Measurements from ENCODE around the gene SLC35F1.

SLC35F1 gene

DNA sequence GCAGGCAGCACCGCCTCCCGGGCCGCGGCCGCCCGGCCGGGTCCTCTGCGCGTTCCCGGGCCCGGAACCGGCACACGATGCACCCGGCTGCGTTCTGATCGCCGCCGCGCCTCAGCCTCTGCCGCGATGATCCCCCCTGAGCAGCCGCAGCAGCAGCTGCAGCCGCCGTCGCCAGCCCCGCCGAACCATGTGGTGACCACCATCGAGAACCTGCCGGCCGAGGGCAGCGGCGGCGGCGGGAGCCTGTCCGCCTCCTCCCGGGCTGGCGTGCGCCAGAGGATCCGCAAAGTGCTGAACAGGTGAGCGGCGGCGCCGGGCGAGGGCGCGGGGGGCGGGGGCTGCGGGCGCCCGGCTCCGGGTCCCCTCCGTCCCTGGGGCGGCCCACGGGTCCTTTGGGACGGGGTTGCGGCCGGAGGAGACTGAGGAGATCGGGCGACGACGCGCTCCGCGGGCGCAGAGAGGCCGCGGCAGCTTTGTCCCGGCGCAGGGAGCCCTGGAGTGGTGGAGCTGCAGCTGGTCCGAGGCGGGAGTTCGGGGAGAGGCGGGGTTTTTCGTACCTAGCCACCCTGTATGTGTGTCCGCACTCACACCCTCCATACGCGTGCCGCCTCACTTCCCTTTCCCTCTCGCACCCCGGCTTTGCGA, 659 bp downstream of the SLC35F1 start:
- no peak overlapping the region for H4K8ac ChIP-seq (ENCODE audit: low read depth, low read length)
- H3K4me1 ChIP-seq (ENCODE audit: control insufficient read depth in 2 of 2, insufficient read depth in 1 of 2, low read depth in 1 of 2, low read length in 2 of 2) = peaks cover 0 to 4% of the 10 kb centered on the region in 2 donors
- peak; percentile 48 for DNase-seq (ENCODE audit: low spot score)
- peak overlapping the region; percentile 97 for H3K18ac ChIP-seq (ENCODE audit: low read length)
- H3K9ac ChIP-seq (ENCODE audit: low read depth, low read length, poor library complexity) = peak overlapping the region; percentile 97
- no peaks in the 10 kb centered on the region for H3K36me3 ChIP-seq (replicated peaks in 1 of 2; ENCODE audit: control insufficient read depth in 2 of 2, insufficient read depth in 2 of 2, low read length in 2 of 2)
- peak overlapping the region; percentile 71 for H3K14ac ChIP-seq (ENCODE audit: low read length)
- peak overlapping the region; percentile 93 for H3K4me2 ChIP-seq (ENCODE audit: insufficient read depth, low read length, poor library complexity, severe bottlenecking)
- H3K79me1 ChIP-seq (ENCODE audit: low read depth, low read length) = no peaks in the 10 kb centered on the region
- peak overlapping the region; percentile 67 for H3K27ac ChIP-seq (replicated peaks; ENCODE audit: low read length)
- no peak overlapping the region for H4K91ac ChIP-seq (ENCODE audit: low read depth, low read length, poor library complexity)
- H2BK5ac ChIP-seq (ENCODE audit: low read length) = peak overlapping the region; percentile 53
- H3K9me3 ChIP-seq (replicated peaks in 1 of 2; ENCODE audit: control insufficient read depth in 2 of 2, insufficient read depth in 1 of 2, low read depth in 1 of 2, low read length in 2 of 2) = no peaks in the 10 kb centered on the region
- H3K23ac ChIP-seq (ENCODE audit: low read depth, low read length, poor library complexity) = no peak overlapping the region
- H3K4ac ChIP-seq (ENCODE audit: low read length) = peak overlapping the region; percentile 84
- H2BK12ac ChIP-seq (ENCODE audit: low read length) = no peak overlapping the region
- H2BK120ac ChIP-seq (ENCODE audit: low read depth, low read length) = no peak overlapping the region
- peak overlapping the region; percentile 97 for H2AFZ ChIP-seq (ENCODE audit: low read length)
- no CpG with 5 or more reads among the region's 81 CpGs for WGBS, 2 donors (ENCODE audit: extremely low coverage in 2 of 2, insufficient read length in 2 of 2, insufficient replicate concordance in 1 of 2)
- peaks cover 0 to 3% (median 0%) of the 10 kb centered on the region in 3 experiments for H3K27me3 ChIP-seq (ENCODE audit: control insufficient read depth in 3 of 3, insufficient read depth in 3 of 3, low read depth in 1 of 3, low read length in 3 of 3)
- H2AK5ac ChIP-seq (ENCODE audit: low read depth, low read length) = peak overlapping the region; percentile 46
- peak overlapping the region; percentile 81 for H2BK15ac ChIP-seq (ENCODE audit: low read length)
- H3K4me3 ChIP-seq (ENCODE audit: low read length in 2 of 2) = peak overlapping the region; percentile 91 to 99

DNA sequence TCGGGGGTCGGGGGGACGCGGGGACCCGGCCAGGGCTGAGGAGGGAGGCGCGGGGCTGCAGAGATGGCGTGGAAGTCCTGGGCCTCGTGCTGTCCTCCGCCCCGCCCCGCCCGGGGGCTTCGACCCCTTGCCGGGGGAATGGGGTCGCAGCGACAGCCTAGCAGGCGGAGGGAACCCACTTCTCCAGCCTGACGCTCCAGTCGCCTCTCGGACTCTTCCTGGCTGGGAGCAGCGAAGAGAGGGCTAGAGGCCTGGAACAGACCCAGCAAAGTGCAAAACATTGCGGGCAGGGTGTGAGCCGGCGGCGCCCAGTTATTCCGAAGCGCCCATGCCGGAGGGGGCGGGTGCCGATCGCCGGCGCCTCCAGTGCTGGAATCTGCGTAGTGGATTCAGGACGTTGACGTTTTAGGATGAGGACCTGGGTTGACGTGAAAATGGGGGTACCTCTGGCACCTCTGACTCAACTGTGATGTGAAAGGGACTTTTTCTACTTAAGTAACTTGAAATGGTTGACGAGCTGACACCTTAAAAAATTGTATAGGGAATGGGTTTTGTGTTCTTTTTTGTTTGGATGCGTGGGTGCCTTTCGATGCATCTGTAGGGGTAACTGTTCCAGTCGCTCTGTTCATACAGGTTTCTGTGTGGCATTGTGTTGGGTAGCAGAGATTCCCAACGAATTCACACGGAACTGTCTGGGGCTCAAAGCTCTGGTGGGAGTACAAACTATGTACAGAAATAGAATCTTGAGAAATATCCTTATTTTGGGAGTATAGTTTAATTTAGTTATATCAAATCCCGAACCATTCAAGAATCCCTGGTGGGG, 1.4 kb downstream of the SLC35F1 start:
- Histone ChIP-seq H3K27ac (replicated peaks; ENCODE audit: low read length) (no peak overlapping the region), H3K4me3 (ENCODE audit: low read length in 2 of 2) (peak overlapping the region; percentile 91 to 99), H2BK15ac (ENCODE audit: low read length) (peak overlapping the region; percentile 65), H3K23ac (ENCODE audit: low read depth, low read length, poor library complexity) (no peak overlapping the region), H2AFZ (ENCODE audit: low read length) (peak overlapping the region; percentile 97), H2AK5ac (ENCODE audit: low read depth, low read length) (no peak overlapping the region), H3K4ac (ENCODE audit: low read length) (peak overlapping the region; percentile 84), H2BK120ac (ENCODE audit: low read depth, low read length) (no peak overlapping the region), H3K14ac (ENCODE audit: low read length) (no peak overlapping the region), H3K27me3 (ENCODE audit: control insufficient read depth in 3 of 3, insufficient read depth in 3 of 3, low read depth in 1 of 3, low read length in 3 of 3) (peaks cover 0 to 3% (median 0%) of the 10 kb centered on the region in 3 experiments), H2BK12ac (ENCODE audit: low read length) (no peak overlapping the region), H3K9me3 (replicated peaks in 1 of 2; ENCODE audit: control insufficient read depth in 2 of 2, insufficient read depth in 1 of 2, low read depth in 1 of 2, low read length in 2 of 2) (no peaks in the 10 kb centered on the region), H3K4me2 (ENCODE audit: insufficient read depth, low read length, poor library complexity, severe bottlenecking) (peak overlapping the region; percentile 93), H4K8ac (ENCODE audit: low read depth, low read length) (no peak overlapping the region), H2BK5ac (ENCODE audit: low read length) (peak overlapping the region; percentile 53), H3K18ac (ENCODE audit: low read length) (peak overlapping the region; percentile 97), H3K36me3 (replicated peaks in 1 of 2; ENCODE audit: control insufficient read depth in 2 of 2, insufficient read depth in 2 of 2, low read length in 2 of 2) (no peaks in the 10 kb centered on the region), H3K4me1 (ENCODE audit: control insufficient read depth in 2 of 2, insufficient read depth in 1 of 2, low read depth in 1 of 2, low read length in 2 of 2) (peaks cover 0 to 4% of the 10 kb centered on the region in 2 donors), H4K91ac (ENCODE audit: low read depth, low read length, poor library complexity) (no peak overlapping the region), H3K9ac (ENCODE audit: low read depth, low read length, poor library complexity) (peak overlapping the region; percentile 96), H3K79me1 (ENCODE audit: low read depth, low read length) (no peaks in the 10 kb centered on the region)
- WGBS, 2 donors (ENCODE audit: extremely low coverage in 2 of 2, insufficient read length in 2 of 2, insufficient replicate concordance in 1 of 2) = no CpG with 5 or more reads among the region's 45 CpGs
- DNase-seq (ENCODE audit: low spot score) = no peak

DNA sequence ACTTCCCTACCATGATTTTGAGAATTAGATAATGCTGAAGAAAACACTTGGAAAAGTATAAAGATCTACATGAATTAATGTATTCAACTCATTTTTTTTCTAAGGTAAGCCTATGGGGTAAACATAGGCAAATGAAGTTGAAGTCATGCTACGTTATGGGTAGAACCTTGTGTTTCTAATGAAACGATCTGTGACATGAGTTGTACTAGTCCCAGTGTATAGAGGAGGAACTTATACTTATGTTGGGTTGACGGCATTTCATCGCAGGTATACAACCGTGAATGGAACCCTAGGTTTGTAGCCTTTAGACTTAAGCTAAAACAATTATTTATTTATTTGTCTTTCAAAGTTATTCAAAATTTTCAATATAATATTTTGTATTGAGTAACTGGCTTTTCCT, 2.6 kb downstream of the SLC35F1 start:
- WGBS, 2 donors (ENCODE audit: extremely low coverage in 2 of 2, insufficient read length in 2 of 2, insufficient replicate concordance in 1 of 2) = no CpG with 5 or more reads among the region's 5 CpGs
- H3K79me1 ChIP-seq (ENCODE audit: low read depth, low read length) = no peaks in the 10 kb centered on the region
- H2AFZ ChIP-seq (ENCODE audit: low read length) = no peak overlapping the region
- H4K8ac ChIP-seq (ENCODE audit: low read depth, low read length) = no peak overlapping the region
- no peak overlapping the region for H3K18ac ChIP-seq (ENCODE audit: low read length)
- H3K9ac ChIP-seq (ENCODE audit: low read depth, low read length, poor library complexity) = no peak overlapping the region
- no peak overlapping the region for H3K4me2 ChIP-seq (ENCODE audit: insufficient read depth, low read length, poor library complexity, severe bottlenecking)
- no peak for DNase-seq (ENCODE audit: low spot score)
- H3K27me3 ChIP-seq (ENCODE audit: control insufficient read depth in 3 of 3, insufficient read depth in 3 of 3, low read depth in 1 of 3, low read length in 3 of 3) = peaks cover 0 to 3% (median 0%) of the 10 kb centered on the region in 3 experiments
- H2BK120ac ChIP-seq (ENCODE audit: low read depth, low read length) = no peak overlapping the region
- peak overlapping the region in 1 of 2 donors; percentile 19 for H3K4me3 ChIP-seq (ENCODE audit: low read length in 2 of 2)
- H3K36me3 ChIP-seq (replicated peaks in 1 of 2; ENCODE audit: control insufficient read depth in 2 of 2, insufficient read depth in 2 of 2, low read length in 2 of 2) = no peaks in the 10 kb centered on the region
- H2AK5ac ChIP-seq (ENCODE audit: low read depth, low read length) = no peak overlapping the region
- no peak overlapping the region for H3K27ac ChIP-seq (replicated peaks; ENCODE audit: low read length)
- H4K91ac ChIP-seq (ENCODE audit: low read depth, low read length, poor library complexity) = no peak overlapping the region
- H2BK12ac ChIP-seq (ENCODE audit: low read length) = no peak overlapping the region
- H2BK5ac ChIP-seq (ENCODE audit: low read length) = no peak overlapping the region
- no peak overlapping the region for H3K14ac ChIP-seq (ENCODE audit: low read length)
- no peak overlapping the region for H3K4ac ChIP-seq (ENCODE audit: low read length)
- no peaks in the 10 kb centered on the region for H3K9me3 ChIP-seq (replicated peaks in 1 of 2; ENCODE audit: control insufficient read depth in 2 of 2, insufficient read depth in 1 of 2, low read depth in 1 of 2, low read length in 2 of 2)
- no peak overlapping the region for H2BK15ac ChIP-seq (ENCODE audit: low read length)
- H3K4me1 ChIP-seq (ENCODE audit: control insufficient read depth in 2 of 2, insufficient read depth in 1 of 2, low read depth in 1 of 2, low read length in 2 of 2) = peaks cover 0 to 4% of the 10 kb centered on the region in 2 donors
- no peak overlapping the region for H3K23ac ChIP-seq (ENCODE audit: low read depth, low read length, poor library complexity)

GRCh38 chr6:117910549-117910948, 3.5 kb downstream of the SLC35F1 start:
- H3K18ac ChIP-seq (ENCODE audit: low read length) = no peak overlapping the region
- whole genome bisulfite sequencing, 2 donors (ENCODE audit: extremely low coverage in 2 of 2, insufficient read length in 2 of 2, insufficient replicate concordance in 1 of 2) = no CpG with 5 or more reads among the region's 4 CpGs

More at GRCh38 chr6:117910549-117910948, 3.5 kb downstream of the SLC35F1 start:
- Histone ChIP-seq H3K4ac (ENCODE audit: low read length) (no peak overlapping the region), H3K4me2 (ENCODE audit: insufficient read depth, low read length, poor library complexity, severe bottlenecking) (no peak overlapping the region), H2BK5ac (ENCODE audit: low read length) (no peak overlapping the region), H3K79me1 (ENCODE audit: low read depth, low read length) (no peaks in the 10 kb centered on the region), H2BK120ac (ENCODE audit: low read depth, low read length) (no peak overlapping the region), H3K4me1 (ENCODE audit: control insufficient read depth in 2 of 2, insufficient read depth in 1 of 2, low read depth in 1 of 2, low read length in 2 of 2) (peaks cover 4% of the 10 kb centered on the region in 2 donors), H3K14ac (ENCODE audit: low read length) (no peak overlapping the region), H3K9ac (ENCODE audit: low read depth, low read length, poor library complexity) (no peak overlapping the region), H3K27me3 (ENCODE audit: control insufficient read depth in 3 of 3, insufficient read depth in 3 of 3, low read depth in 1 of 3, low read length in 3 of 3) (peaks cover 0 to 3% (median 0%) of the 10 kb centered on the region in 3 experiments), H2AFZ (ENCODE audit: low read length) (no peak overlapping the region), H3K9me3 (replicated peaks in 1 of 2; ENCODE audit: control insufficient read depth in 2 of 2, insufficient read depth in 1 of 2, low read depth in 1 of 2, low read length in 2 of 2) (no peaks in the 10 kb centered on the region), H4K91ac (ENCODE audit: low read depth, low read length, poor library complexity) (no peak overlapping the region), H3K36me3 (replicated peaks in 1 of 2; ENCODE audit: control insufficient read depth in 2 of 2, insufficient read depth in 2 of 2, low read length in 2 of 2) (no peaks in the 10 kb centered on the region), H2BK12ac (ENCODE audit: low read length) (no peak overlapping the region), H3K27ac (replicated peaks; ENCODE audit: low read length) (no peak overlapping the region), H2AK5ac (ENCODE audit: low read depth, low read length) (no peak overlapping the region), H3K23ac (ENCODE audit: low read depth, low read length, poor library complexity) (no peak overlapping the region), H2BK15ac (ENCODE audit: low read length) (no peak overlapping the region), H3K4me3 (ENCODE audit: low read length in 2 of 2) (no peak overlapping the region), H4K8ac (ENCODE audit: low read depth, low read length) (no peak overlapping the region)
- DNase-seq (ENCODE audit: low spot score) = no peak

All from neuronal stem cell (in vitro differentiated cells).